ENCODE measurements around the gene GPR119.
"Not testable (repeated sequence)": the region's sequence is repeated elsewhere in the genome, so short reads cannot be mapped to it uniquely, and the experiment has no call there.

GPR119 gene

GRCh38 chrX:130338869-130339268, 46.6 kb downstream of the GPR119 start:
- not testable (repeated sequence) for DNase-seq

DNA sequence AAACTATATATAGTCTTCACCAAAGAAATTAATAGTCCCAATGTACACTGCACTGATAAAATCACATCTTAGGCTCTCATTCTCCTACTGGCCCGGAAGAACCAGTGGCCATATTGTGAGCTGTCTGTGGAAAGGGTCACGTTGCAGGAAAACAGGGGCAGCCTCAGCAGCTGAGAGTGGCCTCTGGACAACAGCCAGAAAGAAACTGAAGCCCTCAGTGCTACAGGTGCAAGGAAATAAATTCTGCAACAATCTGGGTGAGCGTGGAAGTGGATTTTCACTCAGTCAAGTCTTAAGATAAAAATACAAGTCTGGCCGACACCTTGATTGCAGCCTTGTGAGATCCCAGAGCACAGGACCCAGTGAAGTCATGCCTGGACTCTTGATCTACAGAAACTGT, 48.9 kb downstream of the GPR119 start:
- no peak for DNase-seq

Data from activated effector memory CD4-positive, alpha-beta T cell treated with anti-CD3 and anti-CD28 coated beads, Interleukin-2, amount 50 U/mL, for 16 hours (primary cell).